WI38 (cell line): Measurements from ENCODE around the gene GARNL3.

Source experiments
- H3K4me3 ChIP-seq: 2 replicates; pipeline ENCODE4 v1.5.1; 2011; ENCODE audit warnings: low read depth, mild to moderate bottlenecking, control low read depth, low read length
- CTCF ChIP-seq: IDR thresholded peaks from 2 replicates; pipeline ENCODE4 v1.5.1; 2012; ENCODE audit warnings: low read depth, mild to moderate bottlenecking, control low read depth, low read length

The GARNL3 gene

GRCh38 chr9:127361561-127361960 lies 97.0 kb downstream of the GARNL3 start:
- H3K4me3 ChIP-seq, result no peak overlapping the region
- TF ChIP-seq CTCF, result no peak

- TF ChIP-seq CTCF, result no peak
- no peak overlapping the region for H3K4me3 ChIP-seq
These were observed 98.3 kb downstream of the GARNL3 start for GRCh38 chr9:127362829-127363228.

GRCh38 chr9:127365461-127365860 lies 100.9 kb downstream of the GARNL3 start:
- no peak for TF ChIP-seq CTCF

GRCh38 chr9:127366594-127366993 lies 102.0 kb downstream of the GARNL3 start:
- H3K4me3 ChIP-seq, result no peak overlapping the region
- no peak for TF ChIP-seq CTCF

More at GRCh38 chr9:127365461-127365860, 100.9 kb downstream of the GARNL3 start:
- no peak overlapping the region for H3K4me3 ChIP-seq

GRCh38 chr9:127368852-127369402 lies 104.4 kb downstream of the GARNL3 start:
- no peak for TF ChIP-seq CTCF
- H3K4me3 ChIP-seq, result no peak overlapping the region

GRCh38 chr9:127369428-127369827 lies 104.9 kb downstream of the GARNL3 start:
- no peak overlapping the region for H3K4me3 ChIP-seq
- TF ChIP-seq CTCF, result no peak

- no peak overlapping the region for H3K4me3 ChIP-seq
- TF ChIP-seq CTCF, result no peak
These were observed 105.6 kb downstream of the GARNL3 start for GRCh38 chr9:127370147-127370579.
